OCI-LY1 (cell line): ENCODE measurements around the gene BACE2.

Experiments used
- EZH2 ChIP-seq: fragments of 200-600 bp; sonication (generic), shearing (Covaris generic); IDR thresholded peaks from 2 replicates; pipeline ENCODE4 v1.8.0; 2017; ENCODE audit warnings: borderline replicate concordance, mixed run types, mild to moderate bottlenecking, antibody characterized with exemption, low read length, moderate library complexity, mixed read lengths
- TF ChIP-seq, protein P1 (sequence below): fragments of 200-600 bp; sonication (generic), shearing (Covaris generic); IDR thresholded peaks from 2 replicates; pipeline ENCODE4 v1.5.1; 2017; ENCODE audit warnings: mild to moderate bottlenecking, antibody characterized with exemption, low read length, moderate library complexity, mixed read lengths

DNA sequence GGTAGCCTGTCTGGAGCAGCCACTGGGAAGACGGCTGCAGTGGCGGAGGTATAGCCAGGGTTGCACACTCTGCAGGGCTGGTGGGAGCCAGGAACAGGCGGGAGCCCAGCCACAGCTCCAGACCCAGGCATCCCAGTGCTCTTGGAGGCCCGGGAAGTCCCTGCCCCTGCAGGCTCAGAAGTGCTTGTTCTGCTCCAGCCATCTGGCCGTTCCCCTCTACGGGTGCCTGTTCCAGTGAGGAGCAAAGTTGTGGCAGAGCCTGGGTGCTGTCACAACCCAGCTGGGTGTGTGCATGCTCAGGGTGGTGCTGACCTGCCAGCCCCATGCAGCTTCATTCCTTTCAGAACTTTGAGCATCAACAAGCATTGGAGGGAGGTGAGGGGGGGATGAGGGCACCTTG is 31.7 kb upstream of the BACE2 start:
- TF ChIP-seq, protein P1, sequence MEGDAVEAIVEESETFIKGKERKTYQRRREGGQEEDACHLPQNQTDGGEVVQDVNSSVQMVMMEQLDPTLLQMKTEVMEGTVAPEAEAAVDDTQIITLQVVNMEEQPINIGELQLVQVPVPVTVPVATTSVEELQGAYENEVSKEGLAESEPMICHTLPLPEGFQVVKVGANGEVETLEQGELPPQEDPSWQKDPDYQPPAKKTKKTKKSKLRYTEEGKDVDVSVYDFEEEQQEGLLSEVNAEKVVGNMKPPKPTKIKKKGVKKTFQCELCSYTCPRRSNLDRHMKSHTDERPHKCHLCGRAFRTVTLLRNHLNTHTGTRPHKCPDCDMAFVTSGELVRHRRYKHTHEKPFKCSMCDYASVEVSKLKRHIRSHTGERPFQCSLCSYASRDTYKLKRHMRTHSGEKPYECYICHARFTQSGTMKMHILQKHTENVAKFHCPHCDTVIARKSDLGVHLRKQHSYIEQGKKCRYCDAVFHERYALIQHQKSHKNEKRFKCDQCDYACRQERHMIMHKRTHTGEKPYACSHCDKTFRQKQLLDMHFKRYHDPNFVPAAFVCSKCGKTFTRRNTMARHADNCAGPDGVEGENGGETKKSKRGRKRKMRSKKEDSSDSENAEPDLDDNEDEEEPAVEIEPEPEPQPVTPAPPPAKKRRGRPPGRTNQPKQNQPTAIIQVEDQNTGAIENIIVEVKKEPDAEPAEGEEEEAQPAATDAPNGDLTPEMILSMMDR = no peak
- TF ChIP-seq EZH2 = no peak
